PFSK-1 (cell line): Measurements from ENCODE around the gene LENG1.

Experiments
- FOXP2 ChIP-seq: optimal IDR thresholded peaks from 2 replicates; pipeline ENCODE3; 2011; ENCODE audit warnings: borderline replicate concordance, control low read depth, inconsistent platforms; ENCODE audit not compliant: insufficient read depth; ENCODE audit errors: extremely low read length, extremely low read depth
- POLR2AphosphoS5 ChIP-seq: IDR thresholded peaks from 2 replicates; pipeline ENCODE4 v1.6.1; 2012; ENCODE audit warnings: low read depth, mild to moderate bottlenecking, control low read depth, low read length, moderate library complexity
- REST ChIP-seq, 2 experiments: IDR thresholded peaks; 2 replicates each; pipeline versions ENCODE4 v1.6.1 to v1.8.0; 2011 to 2012; ENCODE audit warnings: low read depth in 2 of 2, low read length in 2 of 2, control low read depth in 1 of 2, inconsistent platforms in 1 of 2, mild to moderate bottlenecking in 1 of 2, moderate library complexity in 1 of 2; ENCODE audit not compliant: insufficient read depth in 1 of 2
- SIN3A ChIP-seq: IDR thresholded peaks from 2 replicates; pipeline ENCODE4 v1.6.1; 2012; ENCODE audit warnings: mild to moderate bottlenecking, low read length, moderate library complexity, borderline replicate concordance; ENCODE audit not compliant: insufficient read depth
- TAF1 ChIP-seq: IDR thresholded peaks from 2 replicates; pipeline ENCODE4 v1.6.1; 2012; ENCODE audit warnings: low read length, control low read depth, borderline replicate concordance; ENCODE audit not compliant: insufficient read depth

Gene LENG1

GRCh38 chr19:54106716-54107115 lies 52.8 kb downstream of the LENG1 start:
- no peak for TF ChIP-seq POLR2AphosphoS5
- TF ChIP-seq TAF1, result no peak
- TF ChIP-seq SIN3A, result no peak
- no peak for TF ChIP-seq FOXP2
- no peak for TF ChIP-seq REST (IDR thresholded peaks at IDR 0.05; ENCODE audit: insufficient read depth in 1 of 2, low read depth in 2 of 2, low read length in 2 of 2)

- TF ChIP-seq TAF1 (no peak), SIN3A (no peak), POLR2AphosphoS5 (no peak), REST (IDR thresholded peaks at IDR 0.05; ENCODE audit: insufficient read depth in 1 of 2, low read depth in 2 of 2, low read length in 2 of 2) (no peak), FOXP2 (no peak)
Observed at GRCh38 chr19:54105796-54106195, 53.7 kb downstream of the LENG1 start.
